HAP-1 (cell line): Measurements from ENCODE around the gene GRK3.
A peak's percentile ranks its signal among the peaks of the same experiment; 100 is the strongest.

Experiments used
- DNase-seq, 2 experiments: peaks; one replicate each; pipeline ENCODE4 v3.0.0-alpha.2; 2016 to 2020; ENCODE audit warnings: low spot score in 2 of 2
- H3K27me3 ChIP-seq: fragments of 250-450 bp; sonication (Bioruptor Pico); 2 replicates; pipeline ENCODE4 v1.5.1; 2020; ENCODE audit warnings: low read depth, mild to moderate bottlenecking, moderate library complexity
- H3K36me3 ChIP-seq: fragments of 250-450 bp; sonication (Bioruptor Pico); replicated peaks from 2 replicates; pipeline ENCODE4 v1.5.1; 2020; ENCODE audit warnings: mild to moderate bottlenecking
- H3K4me1 ChIP-seq: fragments of 250-450 bp; sonication (Bioruptor Pico); 2 replicates; pipeline ENCODE4 v1.5.1; 2020; ENCODE audit warnings: mild to moderate bottlenecking
- H3K4me3 ChIP-seq: fragments of 250-450 bp; sonication (Bioruptor Pico); 2 replicates; pipeline ENCODE4 v1.5.1; 2020; ENCODE audit warnings: mild to moderate bottlenecking, moderate library complexity
- H3K9me3 ChIP-seq: fragments of 250-450 bp; sonication (Bioruptor Pico); 2 replicates; pipeline ENCODE4 v1.5.1; 2020; ENCODE audit warnings: mild to moderate bottlenecking, moderate library complexity
- in situ Hi-C: fragments of 300-500 bp; cut with MboI; formaldehyde crosslinking; loops from 3 replicates; pipeline ENCODE4 v1.14.3; 2020; ENCODE audit warnings: low sequenced_read_pairs, inconsistent platforms, mixed read lengths

GRK3 gene

DNA sequence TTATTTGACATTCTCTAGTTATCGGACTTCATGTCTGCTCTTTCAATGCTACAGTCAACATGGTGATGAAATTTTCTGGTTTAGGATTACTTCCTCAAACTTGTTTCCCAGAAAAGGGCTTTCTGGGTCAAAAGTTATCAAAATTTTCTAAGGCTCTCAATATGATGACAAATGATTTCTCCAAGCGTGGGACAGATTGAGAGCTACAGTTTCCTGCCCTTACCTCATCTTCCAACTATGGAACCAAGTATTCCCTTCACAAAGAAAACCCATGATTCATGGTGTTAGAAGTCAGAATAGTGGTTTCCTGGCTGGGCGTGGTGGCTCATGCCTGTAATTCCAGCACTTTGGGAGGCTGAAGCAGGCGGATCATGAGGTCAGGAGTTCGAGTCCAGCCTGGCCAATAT is 195.4 kb downstream of the GRK3 start:
- Histone ChIP-seq H3K4me3 (no peak overlapping the region), H3K4me1 (no peaks in the 10 kb centered on the region), H3K9me3 (no peaks in the 10 kb centered on the region), H3K36me3 (no peaks in the 10 kb centered on the region), H3K27me3 (no peaks in the 10 kb centered on the region)
- in situ Hi-C loops: loop anchor here (25.0 kb wide), 1 partner anchor 523 kb away; no protein-coding TSS in a partner anchor
- no peak for DNase-seq

DNA sequence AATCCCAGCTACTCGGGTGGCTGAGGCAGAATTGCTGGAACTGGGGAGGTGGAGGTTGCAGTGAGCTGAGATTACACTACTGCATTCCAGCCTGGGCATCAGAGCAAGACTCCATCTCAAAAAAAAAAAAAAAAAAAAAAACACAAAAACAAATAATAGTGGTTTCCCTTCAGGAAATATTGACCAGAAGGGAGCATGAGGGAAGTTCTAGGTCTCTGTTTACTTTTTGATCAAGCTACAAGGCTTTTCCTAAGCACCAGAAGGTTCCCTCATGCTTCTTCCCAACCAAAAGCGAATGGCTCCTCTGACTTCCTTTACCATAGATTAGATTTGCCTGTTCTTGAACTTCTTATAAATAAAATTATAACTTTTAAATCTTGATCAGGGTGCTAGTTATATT is 195.8 kb downstream of the GRK3 start:
- no peak for DNase-seq
- in situ Hi-C loops: loop anchor here (25.0 kb wide), 1 partner anchor 523 kb away; no protein-coding TSS in a partner anchor
- H3K36me3 ChIP-seq: no peaks in the 10 kb centered on the region
- no peaks in the 10 kb centered on the region for H3K27me3 ChIP-seq
- H3K9me3 ChIP-seq: no peaks in the 10 kb centered on the region
- no peaks in the 10 kb centered on the region for H3K4me1 ChIP-seq
- no peak overlapping the region for H3K4me3 ChIP-seq

DNA sequence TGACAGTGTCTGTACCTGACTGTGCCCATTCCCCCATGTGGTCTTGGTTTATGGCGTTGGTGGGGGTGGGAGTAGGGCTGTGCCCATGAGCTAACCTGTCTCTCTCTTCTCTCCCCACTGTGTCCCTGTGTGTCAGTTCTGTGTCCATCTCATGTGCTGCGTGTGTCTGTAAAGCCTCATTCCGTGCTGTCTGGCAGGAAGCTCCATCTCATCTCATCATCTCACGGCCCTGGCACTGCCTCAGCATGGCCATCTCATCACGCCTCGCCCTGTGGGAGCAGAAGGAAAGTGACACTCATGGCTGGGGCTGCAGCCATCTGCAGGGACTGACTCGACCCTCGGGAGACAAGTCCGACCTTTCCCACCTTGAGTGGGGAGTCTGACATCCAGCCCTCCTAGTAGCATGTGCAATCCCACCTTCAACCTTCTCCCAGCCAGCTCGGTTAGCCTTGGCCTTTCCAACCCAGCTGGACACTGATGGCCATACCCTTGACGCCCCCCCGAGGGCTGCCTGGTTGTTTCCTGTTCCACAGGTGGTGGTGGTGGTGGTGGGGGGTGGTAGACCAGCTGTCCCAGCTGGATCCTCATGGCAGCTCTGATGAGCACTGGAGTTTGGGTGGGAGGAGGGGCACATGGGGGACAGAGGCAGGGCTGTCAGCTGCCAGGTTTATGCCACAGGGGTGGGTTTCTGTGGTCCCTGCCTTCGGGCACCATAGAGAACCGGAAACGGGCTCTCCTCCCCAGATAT is 196.5 kb downstream of the GRK3 start:
- no peaks in the 10 kb centered on the region for H3K9me3 ChIP-seq
- H3K4me1 ChIP-seq: no peaks in the 10 kb centered on the region
- H3K36me3 ChIP-seq: no peaks in the 10 kb centered on the region
- H3K27me3 ChIP-seq: no peaks in the 10 kb centered on the region
- no peak overlapping the region for H3K4me3 ChIP-seq
- in situ Hi-C loops: loop anchor here (25.0 kb wide), 1 partner anchor 524 kb away; no protein-coding TSS in a partner anchor
- no peak for DNase-seq

DNA sequence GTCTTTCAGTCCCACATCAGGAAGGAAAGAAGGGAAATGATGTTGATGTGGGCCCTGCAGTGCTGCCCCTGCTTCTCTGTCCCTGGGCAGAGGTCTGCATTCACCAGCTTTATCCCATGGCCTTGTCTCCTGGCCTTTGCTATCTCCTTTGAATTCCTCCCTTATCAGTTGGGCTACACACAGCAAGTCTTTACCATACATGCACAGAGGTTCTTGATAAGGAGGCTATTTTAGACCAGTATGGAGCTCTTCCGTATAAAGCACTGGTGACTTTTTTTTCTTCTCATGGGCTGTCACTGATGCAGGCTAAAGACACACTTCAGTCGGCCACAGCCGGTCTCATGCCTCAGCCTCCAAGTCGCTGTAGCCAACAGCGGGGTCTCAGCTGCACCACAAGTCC is 197.7 kb downstream of the GRK3 start:
- Histone ChIP-seq H3K4me3 (no peak overlapping the region), H3K9me3 (peaks cover 4% of the 10 kb centered on the region; the same call in 1 of the 2 replicates), H3K27me3 (no peaks in the 10 kb centered on the region), H3K4me1 (no peaks in the 10 kb centered on the region), H3K36me3 (no peaks in the 10 kb centered on the region)
- in situ Hi-C loops: loop anchor here (25.0 kb wide), 1 partner anchor 525 kb away; no protein-coding TSS in a partner anchor
- no peak for DNase-seq

DNA sequence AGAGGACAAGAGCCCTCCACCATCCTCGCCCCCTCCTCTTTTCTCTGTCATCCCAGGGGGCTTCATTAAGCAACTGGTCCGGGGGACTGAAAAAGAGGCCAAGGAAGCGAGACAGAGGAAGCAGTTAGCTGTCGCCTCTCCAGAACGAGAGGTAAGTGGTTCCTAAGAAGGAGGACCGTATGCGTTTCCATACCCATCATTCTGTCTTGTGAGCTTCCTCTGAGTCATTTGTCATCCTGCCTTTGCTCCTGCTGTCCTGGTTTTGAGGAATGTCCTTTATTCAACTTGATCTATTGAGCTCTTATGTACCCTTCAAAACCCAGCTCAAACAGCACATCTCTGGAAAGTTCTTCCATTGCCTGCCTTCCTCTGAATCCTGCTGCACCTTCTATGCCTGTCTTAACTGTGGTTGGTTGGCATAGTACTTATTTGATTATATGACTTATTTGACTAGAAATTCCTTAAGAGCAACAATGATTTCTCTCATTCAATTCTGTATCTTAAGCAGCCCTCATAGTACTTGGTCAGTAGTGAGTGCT is 198.8 kb downstream of the GRK3 start:
- in situ Hi-C loops: loop anchor here (25.0 kb wide), 1 partner anchor 526 kb away; no protein-coding TSS in a partner anchor

DNA sequence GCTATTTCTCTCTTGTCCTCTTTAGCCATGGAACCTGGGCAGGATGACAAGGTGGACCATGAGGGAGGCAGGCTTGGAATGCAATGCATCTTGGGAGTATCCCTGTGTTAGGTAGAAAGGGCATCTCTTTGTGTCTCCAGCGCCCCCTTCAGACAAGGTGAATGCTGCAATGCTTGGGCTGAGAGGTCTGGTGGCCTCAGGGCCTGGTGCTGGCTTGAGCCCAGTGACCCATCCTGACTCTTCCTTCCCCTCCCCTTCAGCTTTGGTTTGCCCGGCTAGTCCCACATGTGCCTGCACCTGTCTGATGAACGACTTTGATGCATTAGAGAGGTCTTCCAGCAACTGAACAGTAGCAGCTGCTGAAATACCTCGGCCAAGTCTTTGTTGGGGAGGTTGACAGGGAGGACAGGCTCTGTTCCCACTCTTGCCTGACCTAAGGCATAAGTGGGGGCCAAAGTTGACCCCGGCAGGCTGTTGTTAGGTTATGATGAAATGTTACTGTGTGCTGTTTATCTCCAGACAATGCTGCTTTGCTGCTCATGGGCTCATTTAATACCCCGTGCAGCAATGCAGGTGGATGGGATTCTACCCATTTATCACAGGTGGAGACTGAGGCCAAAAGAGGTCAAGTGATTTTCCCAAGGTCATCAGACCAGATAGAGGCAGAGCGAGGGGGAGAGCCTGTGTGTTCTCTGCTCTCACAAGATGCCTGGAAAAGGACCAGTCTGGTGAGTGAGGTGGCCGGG is 200.0 kb downstream of the GRK3 start:
- peak in 1 of 2 experiments; percentile 22 for DNase-seq
- H3K9me3 ChIP-seq: peaks cover 4% of the 10 kb centered on the region; the same call in 1 of the 2 replicates
- no peaks in the 10 kb centered on the region for H3K27me3 ChIP-seq
- H3K36me3 ChIP-seq: no peaks in the 10 kb centered on the region
- no peak overlapping the region for H3K4me3 ChIP-seq
- in situ Hi-C loops: loop anchor here (25.0 kb wide), 1 partner anchor 527 kb away; no protein-coding TSS in a partner anchor
- no peaks in the 10 kb centered on the region for H3K4me1 ChIP-seq

More for the DNA sequence above, 198.8 kb downstream of the GRK3 start:
- Histone ChIP-seq H3K4me1 (no peaks in the 10 kb centered on the region), H3K36me3 (no peaks in the 10 kb centered on the region), H3K9me3 (peaks cover 4% of the 10 kb centered on the region; the same call in 1 of the 2 replicates), H3K4me3 (no peak overlapping the region), H3K27me3 (no peaks in the 10 kb centered on the region)
- no peak for DNase-seq

DNA sequence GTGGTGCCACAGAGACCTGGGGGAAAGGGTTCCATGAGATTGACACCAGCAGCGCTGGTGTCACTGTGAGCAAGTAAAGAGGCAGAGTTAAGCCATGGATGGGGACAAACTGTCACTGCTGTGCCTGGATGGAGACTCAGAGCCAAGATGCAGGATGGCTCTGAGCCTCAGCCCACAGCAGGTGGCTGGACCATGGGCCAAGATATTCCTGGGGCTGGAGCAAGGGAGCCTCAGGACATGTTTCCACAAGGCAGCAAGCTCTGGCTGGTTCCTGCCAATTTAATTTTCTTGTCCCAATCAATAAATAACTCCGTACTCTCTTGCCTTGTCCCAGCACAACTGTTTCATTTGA is 200.5 kb downstream of the GRK3 start:
- in situ Hi-C loops: loop anchor here (25.0 kb wide), 1 partner anchor 528 kb away; no protein-coding TSS in a partner anchor
- H3K36me3 ChIP-seq: no peaks in the 10 kb centered on the region

DNA sequence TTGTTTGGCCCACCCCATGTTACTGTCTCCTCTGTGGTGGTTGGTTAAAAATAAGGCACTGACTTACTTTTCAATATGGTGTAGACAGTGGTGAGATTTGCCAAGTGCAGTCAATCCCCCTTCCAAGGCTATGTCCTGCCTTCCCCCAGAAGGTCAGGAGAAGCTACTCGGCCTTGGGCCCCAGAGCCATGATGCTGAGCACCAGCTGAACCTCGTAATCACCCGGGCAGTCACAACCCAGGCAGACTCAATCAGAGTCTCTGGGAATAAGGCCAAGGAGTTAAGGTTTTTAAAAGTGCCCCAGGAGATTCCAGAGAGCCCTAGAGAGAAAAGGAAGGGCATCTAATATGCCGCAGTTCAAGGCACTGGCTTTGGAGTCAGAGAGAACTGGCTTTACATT is 201.3 kb downstream of the GRK3 start:
- Histone ChIP-seq H3K36me3 (no peaks in the 10 kb centered on the region), H3K4me3 (no peak overlapping the region), H3K4me1 (no peaks in the 10 kb centered on the region), H3K27me3 (no peaks in the 10 kb centered on the region), H3K9me3 (peaks cover 4% of the 10 kb centered on the region; the same call in 1 of the 2 replicates)
- in situ Hi-C loops: loop anchor here (25.0 kb wide), 1 partner anchor 528 kb away; no protein-coding TSS in a partner anchor
- no peak for DNase-seq

More for the DNA sequence above, 200.5 kb downstream of the GRK3 start:
- no peak overlapping the region for H3K4me3 ChIP-seq
- no peaks in the 10 kb centered on the region for H3K27me3 ChIP-seq
- no peak for DNase-seq
- H3K9me3 ChIP-seq: peaks cover 4% of the 10 kb centered on the region; the same call in 1 of the 2 replicates
- H3K4me1 ChIP-seq: no peaks in the 10 kb centered on the region

DNA sequence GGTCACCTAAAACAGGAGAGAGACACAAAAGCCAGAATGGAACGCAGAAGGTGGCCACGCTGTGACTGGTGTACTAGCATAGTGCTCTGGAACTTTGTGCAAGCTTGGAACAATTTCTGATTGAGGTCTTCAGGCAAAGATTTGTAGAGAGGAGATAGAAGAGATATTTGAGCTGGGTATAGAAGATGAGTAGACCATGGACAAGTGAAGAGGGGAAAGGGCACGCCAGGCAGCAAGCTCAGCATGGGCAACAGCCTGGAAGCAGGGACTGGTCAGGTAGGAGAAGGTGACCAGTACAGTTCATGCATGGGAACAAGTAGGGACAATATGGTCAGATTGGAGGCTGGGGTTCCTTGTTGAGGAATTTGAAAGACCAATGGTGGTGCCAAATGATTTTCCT is 201.9 kb downstream of the GRK3 start:
- Histone ChIP-seq H3K4me1 (no peaks in the 10 kb centered on the region), H3K9me3 (peaks cover 4% of the 10 kb centered on the region; the same call in 1 of the 2 replicates), H3K36me3 (no peaks in the 10 kb centered on the region), H3K27me3 (no peaks in the 10 kb centered on the region), H3K4me3 (no peak overlapping the region)
- no peak for DNase-seq
- in situ Hi-C loops: loop anchor here (25.0 kb wide), 1 partner anchor 529 kb away; no protein-coding TSS in a partner anchor

DNA sequence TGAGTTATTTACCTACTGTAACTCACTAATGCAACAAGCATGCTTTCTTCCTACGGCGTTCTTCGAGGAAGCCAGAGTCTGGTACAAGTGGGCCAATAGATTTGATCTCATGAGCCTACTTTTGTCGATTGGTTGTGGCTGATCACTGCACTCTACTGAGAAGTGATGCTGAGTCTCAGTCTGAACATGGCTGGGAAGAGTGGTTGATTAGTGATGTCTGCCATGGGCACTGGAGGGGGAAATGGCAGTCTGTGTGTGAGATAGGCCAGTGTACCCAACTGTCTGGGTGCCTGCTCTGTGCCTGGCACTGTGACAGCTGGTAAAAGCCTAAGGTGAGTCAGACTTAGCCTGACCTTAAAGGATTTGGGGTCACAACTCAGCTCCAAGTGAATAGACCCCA is 205.9 kb downstream of the GRK3 start:
- Histone ChIP-seq H3K27me3 (no peaks in the 10 kb centered on the region), H3K4me3 (no peak overlapping the region), H3K36me3 (no peaks in the 10 kb centered on the region), H3K4me1 (no peaks in the 10 kb centered on the region), H3K9me3 (peaks cover 4% of the 10 kb centered on the region; the same call in 1 of the 2 replicates)
- no peak for DNase-seq
- in situ Hi-C loops: loop anchor here (5.0 to 25.0 kb wide), 2 partner anchors 308 to 533 kb away; no protein-coding TSS in a partner anchor

DNA sequence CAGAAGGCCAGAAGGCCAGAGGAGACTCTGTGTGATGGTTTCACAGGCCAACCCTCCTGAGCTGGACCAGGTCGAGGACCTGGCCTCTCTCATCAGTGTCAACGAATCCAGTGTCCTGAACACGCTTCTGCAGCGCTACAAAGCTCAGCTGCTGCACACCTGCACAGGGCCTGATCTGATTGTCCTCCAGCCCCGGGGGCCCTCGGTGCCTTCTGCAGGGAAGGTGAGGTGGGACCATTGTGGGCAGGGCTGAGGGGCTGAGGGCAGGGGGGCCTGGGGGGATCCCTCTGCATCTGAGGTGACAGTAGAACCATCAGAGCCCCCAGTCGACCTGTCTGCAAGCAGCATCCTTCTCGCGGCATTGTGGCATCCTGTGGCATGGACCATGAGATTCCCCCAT is 207.8 kb downstream of the GRK3 start:
- no peak for DNase-seq
- H3K4me1 ChIP-seq: no peaks in the 10 kb centered on the region
- H3K27me3 ChIP-seq: no peaks in the 10 kb centered on the region
- no peak overlapping the region for H3K4me3 ChIP-seq
- no peaks in the 10 kb centered on the region for H3K9me3 ChIP-seq
- no peaks in the 10 kb centered on the region for H3K36me3 ChIP-seq
- in situ Hi-C loops: loop anchor here (5.0 to 25.0 kb wide), 2 partner anchors 310 to 535 kb away; no protein-coding TSS in a partner anchor

DNA sequence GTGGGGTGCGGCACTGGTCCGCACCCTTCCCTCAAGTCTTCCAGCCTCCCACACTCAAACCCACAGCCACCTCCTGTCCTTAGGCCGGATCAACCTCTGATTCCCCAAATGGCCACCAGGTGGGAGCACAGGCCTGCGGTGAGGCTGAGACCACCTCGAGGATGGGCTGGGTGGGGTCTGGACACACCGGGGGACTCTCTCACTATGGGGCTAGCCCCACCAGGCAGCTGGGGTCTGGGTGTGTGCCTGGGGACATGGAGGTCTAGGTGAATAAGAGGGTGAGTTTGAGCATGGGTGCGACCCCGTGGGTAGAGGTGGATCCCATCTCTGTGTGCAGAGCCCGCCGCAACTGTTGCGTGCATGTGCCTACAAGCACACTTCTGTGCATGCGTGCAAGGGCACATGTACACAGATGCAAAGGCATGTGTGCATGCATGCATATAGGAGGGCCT is 210.1 kb downstream of the GRK3 start:
- no peaks in the 10 kb centered on the region for H3K4me1 ChIP-seq
- no peaks in the 10 kb centered on the region for H3K36me3 ChIP-seq
- H3K9me3 ChIP-seq: no peaks in the 10 kb centered on the region
- in situ Hi-C loops: loop anchor here (5.0 to 25.0 kb wide), 3 partner anchors 312 to 563 kb away; no protein-coding TSS in a partner anchor
- H3K27me3 ChIP-seq: no peaks in the 10 kb centered on the region
- DNase-seq: peak in 1 of 2 experiments; percentile 63
- H3K4me3 ChIP-seq: no peak overlapping the region

DNA sequence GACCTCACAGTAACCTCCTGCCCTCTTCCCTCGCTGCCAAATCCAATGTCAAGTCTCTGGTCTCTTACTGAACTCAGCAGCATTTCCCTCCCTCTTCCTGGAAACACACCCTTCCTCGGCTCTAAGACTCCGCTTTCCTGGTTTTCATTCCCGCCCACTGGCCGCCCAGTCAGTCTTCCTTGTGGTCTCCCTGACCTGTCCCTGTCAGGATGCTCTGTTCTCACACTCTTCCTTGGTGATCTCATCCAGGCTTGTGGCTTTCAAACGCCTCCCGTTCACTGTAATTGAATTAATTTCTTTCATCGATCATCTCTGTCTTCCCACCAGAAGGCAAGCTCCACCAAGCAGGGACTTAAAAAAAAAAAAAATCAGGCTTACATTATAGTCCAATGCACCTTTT is 211.1 kb downstream of the GRK3 start:
- no peaks in the 10 kb centered on the region for H3K9me3 ChIP-seq
- no peaks in the 10 kb centered on the region for H3K36me3 ChIP-seq
- no peak overlapping the region for H3K4me3 ChIP-seq
- H3K4me1 ChIP-seq: no peaks in the 10 kb centered on the region
- no peaks in the 10 kb centered on the region for H3K27me3 ChIP-seq
- in situ Hi-C loops: loop anchor here (25.0 kb wide), 1 partner anchor 562 kb away; no protein-coding TSS in a partner anchor
- DNase-seq: peak in 1 of 2 experiments; percentile 44
